Transverse colon (tissue), 4 donors: ENCODE measurements around the gene OR2T2. TPM values are rescaled to one million over a fixed set of nuclear protein-coding genes. Genes with fewer than 3 reads are reported as not detected.
"Not testable (repeated sequence)": the region's sequence is repeated elsewhere in the genome, so short reads cannot be mapped to it uniquely, and the experiment has no call there.

Experiments used
- DNase-seq: peaks from one replicate; pipeline ENCODE4 v3.0.0-alpha.2; 2019
- H3K27ac ChIP-seq, 4 donors: fragments of 200-600 bp; sonication (generic); 2 replicates each; pipeline ENCODE4 v1.5.1; 2016 to 2018; ENCODE audit warnings: inconsistent platforms in 4 of 4
- H3K27me3 ChIP-seq: fragments of 200-600 bp; sonication (generic); 2 replicates; pipeline ENCODE4 v1.5.1; 2017; ENCODE audit warnings: inconsistent platforms
- H3K36me3 ChIP-seq, 4 donors: fragments of 200-600 bp; sonication (generic); 2 replicates each; pipeline ENCODE4 v1.5.1; 2017 to 2019; ENCODE audit warnings: inconsistent platforms in 4 of 4
- H3K4me1 ChIP-seq, 4 donors: fragments of 200-600 bp; sonication (generic); 2 replicates each; pipeline ENCODE4 v1.5.1; 2017 to 2020; ENCODE audit warnings: inconsistent platforms in 4 of 4
- H3K4me3 ChIP-seq, 4 donors: fragments of 200-600 bp; sonication (generic); 1 replicate in 1 of 4; 2 replicates in 3 of 4; pipeline versions ENCODE4 v1.5.1 to v1.6.1; 2017 to 2019; ENCODE audit warnings: inconsistent platforms in 4 of 4
- H3K9me3 ChIP-seq, 2 donors: fragments of 200-600 bp; sonication (generic); 2 replicates each; pipeline ENCODE4 v1.5.1; 2017 to 2019; ENCODE audit warnings: inconsistent platforms in 2 of 2
- WGBS, 2 donors: methylation state at CpG; one replicate each; pipeline ENCODE4 v1.1.5; 2018; ENCODE audit warnings: low coverage in 1 of 2; 5-methylcytosine and 5-hydroxymethylcytosine counted together
- in situ Hi-C, 4 donors: fragments of 200-750 bp; cut with MboI; loops; one replicate each; pipeline versions ENCODE4 v1.15.0 to v1.15.1; 2017; ENCODE audit warnings: low sequenced_read_pairs in 3 of 4, low pct_ligation_motif_present in 1 of 4, low pct_unique_long_range_greater_than_20kb in 1 of 4
- intact Hi-C: fragments of 100-400 bp; cut with DNase I; formaldehyde crosslinking; loops from one replicate; pipeline ENCODE4 v1.15.1; 2023; ENCODE audit warnings: low total_unique reads
- total RNA-seq, 4 donors: library from RNA; depleted of rRNA; stranded (reverse); fragments of >200 nt; gene quantifications; one replicate each; pipeline ENCODE4 v1.1.0, GENCODE V29; 2016

The OR2T2 gene
- total RNA-seq, 4 donors from 2014 or later = not detected

- H3K9me3 ChIP-seq, H3K4me1 ChIP-seq, intact Hi-C loops, H3K4me3 ChIP-seq, in situ Hi-C loops, H3K27ac ChIP-seq, H3K36me3 ChIP-seq, DNase-seq, H3K27me3 ChIP-seq: not testable (repeated sequence)
- no CpG with 5 or more reads among the region's 5 CpGs for WGBS, 2 donors
Observed at GRCh38 chr1:248496661-248497060, 51.2 kb downstream of the OR2T2 start.

- 78% methylated on average over 1 of the region's 2 CpGs; no CpG with 5 or more reads in 1 of the 2 donors for WGBS, 2 donors
- intact Hi-C loops = not testable (repeated sequence)
Observed at GRCh38 chr1:248500305-248501035, 55.0 kb downstream of the OR2T2 start.

More at GRCh38 chr1:248500305-248501035, 55.0 kb downstream of the OR2T2 start:
- H3K9me3 ChIP-seq, in situ Hi-C loops, H3K4me3 ChIP-seq, DNase-seq, H3K27ac ChIP-seq, H3K27me3 ChIP-seq, H3K36me3 ChIP-seq, H3K4me1 ChIP-seq: not testable (repeated sequence)

Other genes starting within 250 kb of the OR2T2 start
- gene OR2M3, start 248.4 kb upstream of the OR2T2 start, total RNA-seq = not detected
- gene OR2M4, start 214.2 kb upstream of the OR2T2 start, total RNA-seq = not detected
- not detected for gene OR2T33, start 167.7 kb upstream of the OR2T2 start, total RNA-seq
- not detected for gene OR2T12, start 142.2 kb upstream of the OR2T2 start, total RNA-seq
- gene OR2M7, start 121.1 kb upstream of the OR2T2 start, total RNA-seq = not detected
- not detected for gene OR14C36, start 96.9 kb upstream of the OR2T2 start, total RNA-seq
- gene OR2T4, start 84.0 kb upstream of the OR2T2 start, total RNA-seq = not detected
- not detected for gene OR2T6, start 69.9 kb upstream of the OR2T2 start, total RNA-seq
- gene OR2T1, start 42.6 kb upstream of the OR2T2 start, total RNA-seq = not detected
- gene OR2T3, start 27.7 kb downstream of the OR2T2 start, total RNA-seq = not detected
- not detected for gene OR2T5, start 43.0 kb downstream of the OR2T2 start, total RNA-seq
- not detected for gene OR2G6, start 62.4 kb downstream of the OR2T2 start, total RNA-seq
- gene OR2T29, start 117.1 kb downstream of the OR2T2 start, total RNA-seq = not detected
- gene OR2T34, start 129.1 kb downstream of the OR2T2 start, total RNA-seq = not detected
- not detected for gene OR2T10, start 152.1 kb downstream of the OR2T2 start, total RNA-seq
- not detected for gene OR2T11, start 189.5 kb downstream of the OR2T2 start, total RNA-seq
- not detected for gene OR2T35, start 199.6 kb downstream of the OR2T2 start, total RNA-seq
- not detected for gene OR2T27, start 209.9 kb downstream of the OR2T2 start, total RNA-seq